Heart left ventricle (tissue), 13 donors: Measurements from ENCODE around the gene MYCBP2.

ENCODE experiments used
- CTCF ChIP-seq, 12 donors: fragments of 200-600 bp; sonication (generic) in 4 of 12; IDR thresholded peaks; one replicate each; pipeline versions ENCODE4 v1.5.0 to v1.8.0; 2018 to 2022; ENCODE audit warnings: antibody characterized with exemption in 12 of 12, mild to moderate bottlenecking in 5 of 12
- POLR2A ChIP-seq, 2 donors: fragments of 450-650 bp; IDR thresholded peaks; one replicate each; pipeline ENCODE4 v1.6.1; 2017; ENCODE audit warnings: antibody characterized with exemption in 2 of 2, mild to moderate bottlenecking in 2 of 2, moderate library complexity in 2 of 2
- donor health status: ischemic (EF 13 %, LVEDD 7.1; RV severe dilation, severe dysfunction).
- donor health status: DM: no; HTN: yes; CAD: no.
- donor health status: DM: no; HTN: no; CAD: no.
- donor health status: ischemic (EF 25% LVEDD 6.9; RV normal size, moderate dysfunction).
- donor health status: ischemic (EF 25% LVEDD 5.7; RV mildly dilated, moderate dysfunction).
- donor health status: ischemic (EF 35%, LVEDD 5.7; RV mildly dilated, moderate dysfunction).
- donor health status: nonischemic (EF 11% LVEDD 7.7; RV severe dilation, severe dysfunction).
- donor health status: DM: yes; HTN: yes; CAD: no.
- donor health status: PGD.
- donor health status: ischemic (EF 29% LVEDD 5.4; RV normal size, mild dysfunction).
- donor health status: nonischemic (EF 23%, LVEDD 6.1; RV moderate dilation, normal function).

DNA sequence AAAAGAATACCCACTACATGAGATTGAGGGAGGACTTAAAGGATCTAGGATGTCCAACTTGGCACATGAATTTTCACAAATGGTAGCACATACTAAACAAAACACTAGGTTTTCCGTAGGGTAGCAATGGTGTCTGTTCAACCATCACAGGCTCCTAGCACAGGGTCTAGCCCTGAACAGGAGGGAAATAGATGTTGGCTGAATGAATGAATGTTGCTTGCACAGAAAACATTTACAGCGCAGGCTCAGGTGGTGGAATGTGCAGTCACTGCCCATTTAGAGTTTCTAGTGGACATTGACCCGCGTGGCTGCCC is 1.9 kb upstream of the MYCBP2 start:
- TF ChIP-seq CTCF (IDR thresholded peaks at IDR 0.05) (no peak), POLR2A (IDR thresholded peaks at IDR 0.05) (no peak)
